Prostate gland (tissue), 2 donors: Measurements from ENCODE around the gene OLFML2B.

ENCODE experiments used
- POLR2A ChIP-seq: fragments of 450-650 bp; IDR thresholded peaks from one replicate; pipeline ENCODE4 v1.6.1; 2016; ENCODE audit warnings: antibody characterized with exemption, mild to moderate bottlenecking
- POLR2AphosphoS5 ChIP-seq: sonication (generic); formaldehyde crosslinking; IDR thresholded peaks from one replicate; pipeline ENCODE4 v1.6.1; 2017; ENCODE audit warnings: antibody characterized with exemption
- TF ChIP-seq, protein P1 (sequence below), 4 experiments: fragments of 200-600 bp in 2 of 4; fragments of 450-650 bp in 2 of 4; sonication (generic) in 2 of 4; IDR thresholded peaks; 1 replicate in 3 of 4; 2 replicates in 1 of 4; pipeline ENCODE4 v1.5.1; 2016 to 2019; ENCODE audit warnings: antibody characterized with exemption in 4 of 4, mild to moderate bottlenecking in 2 of 4, moderate library complexity in 2 of 4

DNA sequence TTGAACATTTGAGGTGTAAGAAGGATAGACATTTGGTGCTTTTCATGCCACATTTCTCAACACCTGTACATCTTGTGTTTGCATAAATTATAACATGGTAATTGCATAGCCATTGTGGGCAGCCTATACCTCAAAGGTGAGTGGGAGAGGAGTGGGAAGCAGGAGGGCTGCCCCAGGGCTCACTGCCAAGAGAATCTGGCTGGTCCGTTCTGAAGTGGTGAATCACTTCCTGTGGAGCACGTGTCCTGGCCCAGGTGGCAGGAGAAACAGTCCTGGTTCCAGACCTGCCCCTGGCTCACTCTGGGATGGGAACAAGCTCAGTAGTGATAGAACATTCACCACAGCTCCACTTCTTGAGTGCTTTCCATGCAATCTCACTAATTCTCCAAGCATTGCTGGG is 11.6 kb upstream of the OLFML2B start:
- TF ChIP-seq, protein P1, sequence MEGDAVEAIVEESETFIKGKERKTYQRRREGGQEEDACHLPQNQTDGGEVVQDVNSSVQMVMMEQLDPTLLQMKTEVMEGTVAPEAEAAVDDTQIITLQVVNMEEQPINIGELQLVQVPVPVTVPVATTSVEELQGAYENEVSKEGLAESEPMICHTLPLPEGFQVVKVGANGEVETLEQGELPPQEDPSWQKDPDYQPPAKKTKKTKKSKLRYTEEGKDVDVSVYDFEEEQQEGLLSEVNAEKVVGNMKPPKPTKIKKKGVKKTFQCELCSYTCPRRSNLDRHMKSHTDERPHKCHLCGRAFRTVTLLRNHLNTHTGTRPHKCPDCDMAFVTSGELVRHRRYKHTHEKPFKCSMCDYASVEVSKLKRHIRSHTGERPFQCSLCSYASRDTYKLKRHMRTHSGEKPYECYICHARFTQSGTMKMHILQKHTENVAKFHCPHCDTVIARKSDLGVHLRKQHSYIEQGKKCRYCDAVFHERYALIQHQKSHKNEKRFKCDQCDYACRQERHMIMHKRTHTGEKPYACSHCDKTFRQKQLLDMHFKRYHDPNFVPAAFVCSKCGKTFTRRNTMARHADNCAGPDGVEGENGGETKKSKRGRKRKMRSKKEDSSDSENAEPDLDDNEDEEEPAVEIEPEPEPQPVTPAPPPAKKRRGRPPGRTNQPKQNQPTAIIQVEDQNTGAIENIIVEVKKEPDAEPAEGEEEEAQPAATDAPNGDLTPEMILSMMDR (IDR thresholded peaks at IDR 0.05), result no peak
- TF ChIP-seq POLR2A, result no peak
- TF ChIP-seq POLR2AphosphoS5, result no peak
